Measurements from ENCODE around the gene PDLIM3. TPM values are rescaled to one million over a fixed set of nuclear protein-coding genes. Genes with fewer than 3 reads are reported as not detected.

Gene PDLIM3
- total RNA-seq, 1 experiment from 2014 or later = 0.47 TPM

GRCh38 chr4:185540040-185540439 lies 4.7 kb upstream of the PDLIM3 start:
- H3K27ac ChIP-seq (ENCODE audit: low read length) = no peak overlapping the region
- intact Hi-C loops (cut with micrococcal nuclease) = no loop called here
- H3F3A ChIP-seq (ENCODE audit: low read length, unreplicated experiment) = no peaks in the 10 kb centered on the region
- no peak overlapping the region for H3K4me2 ChIP-seq (ENCODE audit: low read length)
- POLR2A ChIA-PET (ENCODE audit: unreplicated experiment) = no interaction called here
- no peaks in the 10 kb centered on the region for H3K36me3 ChIP-seq (ENCODE audit: low read depth, low read length)
- H3K4me1 ChIP-seq (ENCODE audit: insufficient read depth, low read length) = no peaks in the 10 kb centered on the region
- no peaks in the 10 kb centered on the region for H3K9me2 ChIP-seq (replicated peaks; ENCODE audit: low read length)
- H3K4me3 ChIP-seq (ENCODE audit: low read length) = no peak overlapping the region
- CTCF ChIA-PET = no interaction called here
- TF ChIP-seq EZH2 (IDR thresholded peaks at IDR 0.05; ENCODE audit: low read length, unreplicated experiment) (no peak), CTCF (conservative IDR thresholded peaks at IDR 0.05; ENCODE audit: low read depth, low read length) (no peak), EZH2phosphoT487 (IDR thresholded peaks at IDR 0.05; ENCODE audit: borderline replicate concordance, low read length) (no peak)
- no TSS peak for BruUV-seq (replicated peaks)
- no peaks in the 10 kb centered on the region for H3K9me3 ChIP-seq (ENCODE audit: low read length)
- H3K9ac ChIP-seq (ENCODE audit: low read length) = no peak overlapping the region
- H3K79me2 ChIP-seq (ENCODE audit: low read length) = no peaks in the 10 kb centered on the region
- H4K20me1 ChIP-seq (ENCODE audit: low read length) = no peaks in the 10 kb centered on the region
- no peak for DNase-seq
- no peak for ATAC-seq
- peaks cover 31% of the 10 kb centered on the region for H3K27me3 ChIP-seq (ENCODE audit: low read length)
- no peak overlapping the region for H2AFZ ChIP-seq (ENCODE audit: low read length)

GRCh38 chr4:185538806-185539205 lies 3.5 kb upstream of the PDLIM3 start:
- Histone ChIP-seq H3K4me2 (ENCODE audit: low read length) (no peak overlapping the region), H3F3A (ENCODE audit: low read length, unreplicated experiment) (no peaks in the 10 kb centered on the region), H2AFZ (ENCODE audit: low read length) (no peak overlapping the region), H3K4me3 (ENCODE audit: low read length) (no peak overlapping the region), H3K27ac (ENCODE audit: low read length) (no peak overlapping the region), H4K20me1 (ENCODE audit: low read length) (no peaks in the 10 kb centered on the region), H3K36me3 (ENCODE audit: low read depth, low read length) (no peaks in the 10 kb centered on the region), H3K9me2 (replicated peaks; ENCODE audit: low read length) (no peaks in the 10 kb centered on the region), H3K27me3 (ENCODE audit: low read length) (peaks cover 43% of the 10 kb centered on the region), H3K9me3 (ENCODE audit: low read length) (no peaks in the 10 kb centered on the region), H3K4me1 (ENCODE audit: insufficient read depth, low read length) (no peaks in the 10 kb centered on the region), H3K79me2 (ENCODE audit: low read length) (no peaks in the 10 kb centered on the region), H3K9ac (ENCODE audit: low read length) (no peak overlapping the region)
- CTCF ChIA-PET = no interaction called here
- TF ChIP-seq EZH2phosphoT487 (IDR thresholded peaks at IDR 0.05; ENCODE audit: borderline replicate concordance, low read length) (no peak), CTCF (conservative IDR thresholded peaks at IDR 0.05; ENCODE audit: low read depth, low read length) (no peak), EZH2 (IDR thresholded peaks at IDR 0.05; ENCODE audit: low read length, unreplicated experiment) (no peak)
- ATAC-seq (no peak), DNase-seq (no peak)
- POLR2A ChIA-PET (ENCODE audit: unreplicated experiment) = no interaction called here
- no TSS peak for BruUV-seq (replicated peaks)
- intact Hi-C loops (cut with micrococcal nuclease) = no loop called here

- TF ChIP-seq EZH2 (IDR thresholded peaks at IDR 0.05; ENCODE audit: low read length, unreplicated experiment) (no peak), EZH2phosphoT487 (IDR thresholded peaks at IDR 0.05; ENCODE audit: borderline replicate concordance, low read length) (no peak), CTCF (conservative IDR thresholded peaks at IDR 0.05; ENCODE audit: low read depth, low read length) (no peak)
- Histone ChIP-seq H3K27ac (ENCODE audit: low read length) (no peak overlapping the region), H3K36me3 (ENCODE audit: low read depth, low read length) (no peaks in the 10 kb centered on the region), H3K4me2 (ENCODE audit: low read length) (peak overlapping the region; percentile 92; the same call in 1 of the 2 replicates), H3K79me2 (ENCODE audit: low read length) (no peaks in the 10 kb centered on the region), H2AFZ (ENCODE audit: low read length) (no peak overlapping the region), H3K9ac (ENCODE audit: low read length) (no peak overlapping the region), H4K20me1 (ENCODE audit: low read length) (no peaks in the 10 kb centered on the region), H3K27me3 (ENCODE audit: low read length) (peaks cover 60% of the 10 kb centered on the region), H3K4me3 (ENCODE audit: low read length) (no peak overlapping the region), H3F3A (ENCODE audit: low read length, unreplicated experiment) (no peaks in the 10 kb centered on the region), H3K9me3 (ENCODE audit: low read length) (no peaks in the 10 kb centered on the region), H3K4me1 (ENCODE audit: insufficient read depth, low read length) (no peaks in the 10 kb centered on the region), H3K9me2 (replicated peaks; ENCODE audit: low read length) (no peaks in the 10 kb centered on the region)
- ATAC-seq (peak; percentile 36; the same call in 1 of the 2 replicates), DNase-seq (no peak)
- CTCF ChIA-PET = interaction anchor here (0.5 kb wide), 1 partner anchor 61 kb away, joined by 3 read pairs; no protein-coding TSS in a partner anchor
- intact Hi-C loops (cut with micrococcal nuclease) = no loop called here
- no TSS peak for BruUV-seq (replicated peaks)
- POLR2A ChIA-PET (ENCODE audit: unreplicated experiment) = no interaction called here
Observed at GRCh38 chr4:185536411-185536709, 1.1 kb upstream of the PDLIM3 start.

Measured in PC-3 (cell line).